ENCODE results near the gene SIMC1.
"Not testable (repeated sequence)": the region's sequence is repeated elsewhere in the genome, so short reads cannot be mapped to it uniquely, and the experiment has no call there.

SIMC1 gene

DNA sequence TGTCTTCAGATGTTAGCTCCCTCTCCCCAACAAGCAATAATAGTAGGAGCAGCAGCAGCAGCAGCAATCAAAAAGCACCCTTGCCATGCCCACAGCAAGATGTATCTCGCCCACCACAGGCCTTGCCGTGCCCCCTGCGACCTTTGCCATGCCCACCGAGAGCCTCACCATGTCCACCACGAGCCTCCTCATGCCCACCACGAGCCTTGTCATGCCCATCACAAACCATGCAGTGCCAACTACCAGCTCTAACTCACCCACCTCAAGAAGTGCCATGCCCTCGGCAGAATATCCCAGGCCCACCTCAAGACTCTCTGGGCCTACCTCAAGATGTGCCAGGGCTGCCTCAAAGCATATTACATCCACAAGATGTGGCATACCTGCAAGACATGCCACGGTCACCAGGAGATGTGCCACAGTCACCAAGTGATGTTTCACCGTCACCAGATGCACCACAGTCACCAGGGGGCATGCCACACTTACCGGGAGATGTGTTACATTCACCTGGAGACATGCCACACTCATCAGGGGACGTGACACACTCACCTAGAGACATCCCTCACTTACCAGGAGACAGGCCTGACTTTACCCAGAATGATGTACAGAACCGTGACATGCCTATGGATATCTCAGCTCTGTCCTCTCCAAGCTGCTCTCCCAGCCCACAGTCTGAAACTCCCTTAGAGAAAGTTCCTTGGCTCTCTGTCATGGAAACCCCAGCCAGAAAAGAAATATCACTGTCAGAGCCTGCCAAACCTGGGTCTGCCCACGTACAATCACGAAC, 52.0 kb downstream of the SIMC1 start:
- DNase-seq (ENCODE audit: low read depth, low spot score): not testable (repeated sequence)

DNA sequence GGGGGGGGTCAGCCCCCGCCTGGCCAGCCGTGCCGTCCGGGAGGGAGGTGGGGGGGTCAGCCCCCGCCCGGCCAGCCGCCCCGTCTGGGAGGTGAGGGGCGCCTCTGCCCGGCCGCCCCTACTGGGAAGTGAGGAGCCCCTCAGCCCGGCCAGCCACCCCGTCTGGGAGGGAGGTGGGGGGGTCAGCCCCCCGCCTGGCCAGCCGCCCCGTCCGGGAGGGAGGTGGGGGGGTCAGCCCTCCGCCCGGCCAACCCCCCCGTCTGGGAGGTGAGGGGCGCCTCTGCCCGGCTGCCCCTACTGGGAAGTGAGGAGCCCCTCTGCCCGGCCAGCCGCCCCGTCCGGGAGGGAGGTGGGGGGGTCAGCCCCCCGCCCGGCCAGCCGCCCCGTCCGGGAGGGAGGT, 67.1 kb downstream of the SIMC1 start:
- not testable (repeated sequence) for DNase-seq (ENCODE audit: low read depth, low spot score)

DNA sequence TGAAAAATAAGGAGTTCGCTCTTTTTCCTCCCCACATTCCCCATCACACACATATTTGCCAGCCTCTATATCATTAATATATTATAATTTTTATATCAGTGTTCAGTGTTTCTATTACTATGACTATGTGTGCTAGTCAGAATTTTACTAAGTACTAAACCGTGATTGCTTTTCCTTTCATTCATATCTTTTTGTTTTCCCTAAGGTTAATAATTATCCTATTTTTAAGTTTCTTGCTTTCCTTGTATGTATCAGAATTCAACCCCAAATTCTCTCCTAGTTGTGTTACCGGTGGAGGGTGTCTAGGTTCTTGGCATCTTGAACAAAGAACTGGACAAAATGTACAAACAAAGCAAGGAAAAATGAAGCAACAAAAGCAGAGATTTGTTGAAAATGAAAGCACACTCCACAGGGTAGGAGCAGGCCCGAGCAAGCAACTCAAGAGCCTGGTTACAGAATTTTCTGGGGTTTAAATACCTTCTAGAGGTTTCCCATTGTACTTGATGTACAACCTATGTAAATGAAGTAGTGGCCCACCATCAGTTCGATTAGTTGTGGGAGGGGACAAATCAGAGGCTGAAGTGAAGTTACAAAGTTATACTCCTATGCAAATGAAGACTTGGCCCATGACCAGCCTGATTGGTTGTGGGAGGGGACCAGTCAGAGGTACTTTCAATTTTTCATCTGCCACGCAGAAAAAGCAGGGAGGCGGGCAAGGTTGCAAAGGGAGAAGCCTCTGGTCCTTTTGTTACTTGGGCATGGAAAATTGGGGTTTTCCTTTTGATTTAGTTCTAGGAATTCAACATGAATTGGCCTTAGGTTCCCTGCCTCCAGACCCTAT, 79.5 kb downstream of the SIMC1 start:
- no peak for DNase-seq (ENCODE audit: low read depth, low spot score)

DNA sequence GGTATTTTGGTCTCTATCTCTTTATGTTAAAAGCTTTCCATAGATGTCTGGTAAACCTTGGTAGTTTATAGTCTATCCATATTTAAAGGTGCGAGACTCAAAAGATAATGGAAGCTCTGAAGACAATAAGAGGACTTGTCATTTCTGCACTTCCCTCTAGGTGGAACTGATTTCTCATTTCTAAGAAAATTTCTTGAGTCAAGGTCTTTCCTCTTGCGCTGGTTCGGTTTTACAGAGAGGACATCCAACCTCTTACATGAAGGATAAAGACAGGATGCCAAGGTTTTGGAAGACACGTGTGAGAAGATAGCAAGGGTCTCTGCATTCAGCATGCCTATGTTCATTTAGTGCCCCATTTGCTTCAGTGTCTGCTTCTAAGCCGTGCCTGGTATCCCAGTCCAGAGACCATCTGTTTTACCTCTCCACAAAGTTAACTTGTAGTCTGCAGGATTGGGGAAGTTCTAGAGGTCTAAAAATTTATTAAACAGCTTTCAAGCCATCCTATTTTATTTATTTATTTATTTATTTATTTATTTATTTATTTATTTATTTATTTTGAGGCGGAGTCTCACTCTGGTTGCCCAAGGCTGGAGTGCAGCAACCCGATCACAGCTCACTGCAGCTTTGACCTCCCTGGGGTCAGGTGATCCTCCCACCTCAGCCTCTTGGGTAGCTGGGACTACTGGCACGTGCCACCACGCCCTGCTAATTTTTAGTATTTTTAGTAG, 81.8 kb downstream of the SIMC1 start:
- no peak for DNase-seq (ENCODE audit: low read depth, low spot score)

DNA sequence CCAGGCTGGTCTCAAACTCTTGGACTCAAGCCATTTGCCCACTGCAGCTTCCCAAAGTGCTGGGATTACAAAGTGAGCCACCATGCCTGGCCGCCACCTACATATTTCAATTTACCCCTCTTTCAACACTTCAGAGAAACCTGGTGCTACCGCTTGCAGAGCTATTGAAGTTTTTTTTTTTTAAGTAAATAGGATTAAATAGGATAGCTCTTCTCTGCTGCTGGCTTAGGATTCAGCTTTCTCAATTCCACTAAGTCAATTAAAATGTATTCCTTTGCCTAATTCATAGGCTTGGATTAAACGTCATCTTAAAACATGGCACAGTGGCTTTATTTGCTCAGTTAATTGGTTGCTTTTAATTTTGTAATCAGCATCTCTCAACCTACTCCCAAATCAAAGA, 82.4 kb downstream of the SIMC1 start:
- DNase-seq (ENCODE audit: low read depth, low spot score): no peak

DNA sequence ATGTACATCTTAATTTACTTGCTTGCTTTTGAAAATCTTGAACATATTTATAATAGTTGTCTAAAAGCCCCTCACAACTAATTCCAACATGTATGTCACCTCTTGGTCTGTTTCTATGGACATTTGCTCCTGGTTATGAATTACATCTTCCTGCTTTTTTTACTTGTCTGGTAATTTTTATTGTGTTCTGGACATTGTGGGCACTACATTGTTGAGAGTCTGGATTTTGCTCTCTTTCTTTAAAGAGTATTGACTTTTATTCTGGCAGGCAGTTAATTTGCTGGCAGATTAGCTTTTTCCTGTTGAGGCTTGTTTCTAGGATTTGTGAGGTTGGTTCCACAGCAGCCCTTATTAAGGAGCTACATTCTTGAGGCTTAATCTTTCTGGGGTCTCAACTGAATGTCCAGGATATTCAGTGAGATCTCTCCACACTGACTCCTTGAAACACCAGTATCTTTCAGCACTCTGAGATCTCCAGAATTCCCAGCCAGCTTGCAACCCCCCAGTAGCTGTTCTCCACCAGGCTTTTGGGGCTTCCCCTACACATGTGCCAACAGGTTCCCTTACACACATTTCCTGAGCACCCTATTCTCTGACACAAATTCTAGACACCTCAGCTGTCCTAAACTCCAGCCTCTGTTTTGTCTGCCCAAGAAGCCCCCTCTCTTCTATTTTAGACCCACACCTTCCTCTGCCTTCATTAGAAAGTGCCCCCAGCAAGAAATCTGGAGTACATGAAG, 96.0 kb downstream of the SIMC1 start:
- DNase-seq (ENCODE audit: low read depth, low spot score): no peak

DNA sequence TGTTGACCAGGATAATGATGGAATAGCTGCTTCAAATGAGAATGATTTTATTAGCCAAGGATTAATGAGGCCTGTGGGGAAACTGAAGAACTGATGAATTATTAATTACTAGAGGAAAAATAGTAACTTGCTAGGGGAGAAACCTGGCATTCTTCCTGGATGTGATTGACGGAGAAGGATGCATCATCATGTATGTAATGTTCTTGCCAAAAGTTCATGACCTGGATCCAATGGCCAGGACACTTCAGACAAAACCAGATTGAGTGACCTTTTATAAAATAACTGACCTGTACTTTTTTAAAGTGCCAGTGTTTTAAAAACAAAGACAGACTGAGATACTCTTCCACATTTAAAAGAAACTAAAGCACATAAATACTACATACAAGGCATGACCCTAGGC, 99.7 kb downstream of the SIMC1 start:
- DNase-seq (ENCODE audit: low read depth, low spot score): no peak

DNA sequence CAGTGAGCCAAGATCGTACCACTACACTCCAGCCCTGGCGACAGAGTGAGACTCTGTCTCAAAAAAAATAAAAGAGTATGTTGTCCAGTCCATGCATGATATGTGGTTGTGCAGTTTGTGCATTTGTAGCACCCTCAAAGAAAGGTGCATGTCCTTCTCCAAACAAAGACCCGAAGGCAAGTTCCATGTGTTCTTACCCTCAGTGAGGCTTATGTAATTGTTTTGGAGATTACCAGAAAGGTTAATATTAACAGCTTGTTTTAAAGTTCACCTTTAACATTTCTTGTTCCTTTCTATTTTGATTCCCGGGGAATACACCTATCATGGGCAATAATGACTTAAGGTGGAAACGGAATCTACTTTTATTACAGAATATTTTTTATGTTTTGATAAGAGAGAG, 101.1 kb downstream of the SIMC1 start:
- DNase-seq (ENCODE audit: low read depth, low spot score): no peak

DNA sequence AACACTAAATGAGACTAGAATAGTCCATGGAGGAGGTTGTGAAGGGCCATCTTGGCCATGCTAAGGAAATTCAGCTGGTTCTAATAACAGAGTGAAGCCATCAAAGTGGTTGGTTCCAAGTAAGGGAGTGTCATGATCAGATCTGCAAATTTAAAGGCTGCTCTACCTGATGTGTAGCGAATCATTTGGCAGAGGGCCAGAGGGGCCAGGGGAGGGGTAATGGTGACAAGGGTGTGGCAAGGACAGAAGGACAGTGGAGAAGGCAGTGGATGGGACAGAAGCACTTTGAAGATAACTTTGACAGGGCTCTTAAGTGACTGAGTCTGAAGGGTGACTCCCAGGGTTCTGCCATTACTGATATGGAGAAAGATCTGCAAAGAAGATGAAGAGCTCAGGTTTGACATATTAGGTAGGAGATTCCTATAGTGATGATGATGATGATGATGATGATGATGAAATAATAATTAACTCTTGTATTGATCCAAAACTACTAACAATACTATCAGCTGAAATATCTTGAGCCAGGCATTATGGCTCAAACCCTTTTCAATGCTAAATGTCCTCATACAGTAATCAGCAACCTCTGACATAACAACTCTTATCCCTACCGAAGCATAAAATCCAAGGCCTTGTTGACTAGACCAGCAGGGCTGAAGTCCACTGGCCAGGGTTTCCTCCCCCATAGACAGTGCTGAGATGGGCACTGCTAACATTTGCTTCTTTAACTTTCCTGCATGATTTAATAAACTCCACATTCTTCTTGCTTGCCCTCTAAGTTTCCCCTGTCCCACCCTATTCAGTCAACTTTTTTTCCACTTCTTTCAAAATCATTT, 103.3 kb downstream of the SIMC1 start:
- DNase-seq (ENCODE audit: low read depth, low spot score): no peak

DNA sequence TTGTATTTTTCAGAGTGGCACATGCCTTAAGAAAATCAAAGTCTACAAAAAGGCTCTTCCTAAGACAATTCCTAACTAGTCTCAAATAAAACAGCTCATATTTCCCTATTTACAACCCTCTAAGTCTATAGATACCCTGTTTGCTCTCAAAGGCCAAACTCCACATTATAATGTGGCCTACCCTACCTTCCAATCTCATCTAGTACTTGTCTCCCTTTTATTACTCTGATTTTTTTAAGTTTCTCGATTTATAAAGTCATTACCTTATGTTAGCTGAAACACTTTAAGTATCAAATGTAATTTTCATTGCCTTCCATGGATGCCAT, 103.9 kb downstream of the SIMC1 start:
- DNase-seq (ENCODE audit: low read depth, low spot score): no peak

DNA sequence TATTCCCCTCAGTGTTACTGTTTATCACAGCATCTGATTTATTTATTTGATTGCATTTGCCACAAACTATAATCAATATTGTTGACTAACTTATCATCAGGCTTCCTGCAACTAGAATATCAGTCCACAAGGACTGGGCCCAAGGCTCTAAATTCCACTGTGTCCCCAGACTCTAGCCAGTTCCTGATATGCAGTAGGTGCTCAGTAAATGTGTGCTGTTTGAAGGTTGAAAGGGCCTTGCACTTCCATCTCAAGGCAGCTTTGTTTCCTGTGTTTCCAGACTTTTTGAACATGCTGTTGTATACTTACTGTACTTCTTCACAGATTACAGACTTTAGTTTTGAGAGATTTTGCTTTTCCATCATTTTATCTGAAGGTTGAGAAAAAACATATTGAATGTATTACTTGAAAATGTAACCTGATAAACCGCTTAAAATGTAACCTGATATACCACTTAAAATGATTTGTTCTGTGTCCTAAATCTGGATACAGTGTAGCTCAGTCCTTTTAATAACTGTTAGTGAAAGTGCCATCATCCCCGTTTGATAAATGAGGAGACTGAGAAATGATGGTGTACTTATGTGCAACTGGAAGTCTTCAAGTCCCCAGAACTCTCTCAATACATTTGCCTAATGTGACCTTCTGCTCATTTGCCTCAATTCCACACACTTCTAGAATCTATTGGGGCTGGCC, 104.7 kb downstream of the SIMC1 start:
- DNase-seq (ENCODE audit: low read depth, low spot score): no peak

DNA sequence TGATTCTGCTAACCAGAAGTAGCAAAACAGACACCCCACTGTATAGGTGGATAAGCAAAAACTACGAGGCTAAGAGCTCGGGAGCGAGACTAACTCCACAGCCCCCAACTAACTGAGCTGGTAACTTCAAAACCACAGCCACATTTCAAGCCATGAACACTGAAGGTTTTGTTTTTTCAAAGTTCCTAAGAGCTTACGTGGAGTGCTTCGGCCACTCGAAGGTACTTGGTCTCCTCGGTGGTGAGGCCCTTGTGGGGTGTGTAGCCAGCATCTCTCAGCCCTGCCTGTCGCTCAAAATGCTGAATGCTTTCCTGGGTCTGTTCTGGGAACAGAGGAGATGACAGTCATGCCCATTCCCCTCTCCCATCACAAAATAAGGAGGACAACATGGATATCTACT, 112.2 kb downstream of the SIMC1 start:
- no peak for DNase-seq (ENCODE audit: low read depth, low spot score)

DNA sequence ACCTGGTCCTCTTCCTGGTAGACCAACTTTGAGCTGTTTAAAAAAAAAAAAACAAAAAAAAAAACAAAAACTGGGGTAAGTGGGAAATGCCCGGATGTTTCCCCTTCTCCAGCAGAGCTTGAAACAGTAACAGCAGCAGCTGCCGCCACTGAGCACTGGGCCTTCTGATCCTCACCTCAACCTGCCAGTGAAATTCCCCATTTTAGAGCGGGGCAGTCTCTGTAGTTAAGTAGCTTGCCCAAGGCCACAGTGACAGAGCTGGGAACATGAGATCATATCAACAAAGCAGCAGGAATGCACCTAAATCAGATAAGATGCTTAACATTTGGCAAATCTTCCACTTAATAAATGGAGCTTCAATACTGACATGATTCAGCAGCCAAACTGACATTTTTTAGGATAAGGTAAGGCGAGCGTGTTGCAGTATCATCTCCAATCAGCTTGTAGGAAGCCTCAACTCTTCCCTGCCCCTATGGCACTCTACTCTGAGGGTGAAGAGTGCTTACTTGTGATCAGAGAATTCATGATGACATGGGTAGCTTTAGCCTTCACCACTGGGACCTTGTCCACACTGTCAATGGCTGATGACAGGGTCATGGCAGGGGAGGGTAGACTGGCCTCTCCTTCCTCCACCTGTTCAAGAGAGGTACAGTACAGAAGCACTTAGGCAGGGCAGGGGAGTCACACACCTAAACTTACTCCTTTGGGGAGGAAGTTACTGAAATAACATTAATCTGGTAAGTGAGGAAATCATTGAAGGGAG, 114.1 kb downstream of the SIMC1 start:
- no peak for DNase-seq (ENCODE audit: low read depth, low spot score)

DNA sequence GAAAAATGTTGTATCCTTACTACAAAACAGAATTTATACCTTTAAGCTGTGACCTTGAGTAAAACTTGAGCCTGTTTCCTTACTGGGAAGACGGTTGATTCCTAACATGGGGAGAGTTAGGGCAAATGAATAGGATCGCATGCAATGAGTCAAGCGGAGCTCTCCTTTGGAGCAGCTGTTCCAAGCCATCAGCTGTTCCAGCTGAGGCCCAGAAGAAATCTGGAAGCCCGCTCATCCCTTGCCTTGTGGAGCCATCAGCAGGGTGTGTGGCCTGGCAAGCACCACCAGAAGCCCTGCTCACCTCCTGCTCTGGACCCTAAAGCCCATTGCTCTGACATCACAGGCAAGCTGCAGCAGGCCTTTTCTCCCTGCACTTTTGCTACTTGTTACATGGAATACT, 115.3 kb downstream of the SIMC1 start:
- no peak for DNase-seq (ENCODE audit: low read depth, low spot score)

DNA sequence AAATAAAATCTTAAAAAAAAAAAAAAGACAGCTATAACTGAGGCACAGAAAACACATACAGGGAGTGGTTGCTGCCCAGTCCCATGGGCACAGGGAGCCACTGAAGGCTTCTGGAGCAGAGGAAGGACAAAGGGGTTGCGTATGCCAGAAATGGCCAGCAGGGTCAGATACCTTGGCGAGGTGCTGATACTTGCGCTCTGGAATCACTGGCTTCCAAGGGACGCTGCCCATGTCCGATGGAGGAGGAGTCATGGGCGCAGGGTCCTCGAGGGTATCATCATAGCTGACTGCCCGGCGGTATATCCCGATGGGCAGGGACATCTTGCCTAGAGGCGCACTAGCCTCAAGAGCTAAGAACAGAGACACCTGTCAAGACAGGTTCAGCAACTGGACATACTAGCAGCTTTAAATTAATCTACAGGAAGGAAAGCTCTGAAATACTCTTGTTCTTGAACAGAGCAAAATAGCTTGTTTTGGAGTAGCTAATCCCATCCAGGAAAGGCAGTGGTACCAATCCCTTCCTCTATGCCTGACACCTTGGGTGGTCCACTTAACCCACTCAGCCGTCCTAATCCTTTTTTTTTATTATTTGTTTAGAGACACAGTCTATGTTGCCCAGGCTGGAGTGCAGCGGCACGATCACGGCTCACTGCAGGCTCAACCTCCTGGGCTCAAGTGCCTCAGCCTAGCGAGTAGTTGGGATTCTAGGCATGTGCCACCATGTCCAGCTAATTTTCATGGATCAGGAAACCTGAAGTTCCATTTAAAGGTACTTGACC, 117.4 kb downstream of the SIMC1 start:
- DNase-seq (ENCODE audit: low read depth, low spot score): no peak

DNA sequence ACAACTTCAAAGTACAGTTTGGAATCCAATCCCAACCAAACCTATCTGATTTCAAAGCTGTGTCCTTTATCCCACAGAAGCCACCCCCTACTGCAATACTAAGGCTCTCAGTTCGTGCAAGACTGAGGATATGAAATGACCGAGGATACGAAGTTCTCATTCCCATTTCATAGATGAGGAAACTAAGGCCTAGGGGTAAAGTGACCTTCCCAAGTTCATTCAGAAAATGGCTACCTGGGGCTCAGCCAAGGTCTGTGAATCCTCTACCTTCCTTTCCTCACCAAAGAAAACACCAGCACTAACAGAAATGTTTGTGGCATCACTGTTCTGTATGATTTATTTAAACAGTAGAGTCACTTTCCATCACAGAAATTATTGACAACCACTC, 117.9 kb downstream of the SIMC1 start:
- no peak for DNase-seq (ENCODE audit: low read depth, low spot score)

DNA sequence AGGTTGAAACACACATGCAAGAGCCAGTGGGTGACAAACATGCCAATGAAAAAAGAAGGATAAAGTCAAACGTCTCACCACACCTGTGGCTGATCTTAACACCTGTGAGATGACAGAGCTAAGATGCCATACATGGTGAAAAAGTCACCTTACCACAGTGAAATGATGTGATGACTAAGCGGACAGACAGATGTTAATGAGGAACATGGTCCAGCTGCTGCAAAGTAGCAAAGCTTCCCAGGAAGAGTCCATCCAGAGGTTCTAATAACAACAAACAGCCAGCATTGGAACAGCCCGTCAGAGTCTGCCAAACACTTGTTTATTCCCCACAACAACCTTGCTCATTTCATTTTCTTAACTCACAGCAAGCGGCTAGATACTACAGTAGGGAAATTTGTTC, 121.4 kb downstream of the SIMC1 start:
- DNase-seq (ENCODE audit: low read depth, low spot score): no peak

DNA sequence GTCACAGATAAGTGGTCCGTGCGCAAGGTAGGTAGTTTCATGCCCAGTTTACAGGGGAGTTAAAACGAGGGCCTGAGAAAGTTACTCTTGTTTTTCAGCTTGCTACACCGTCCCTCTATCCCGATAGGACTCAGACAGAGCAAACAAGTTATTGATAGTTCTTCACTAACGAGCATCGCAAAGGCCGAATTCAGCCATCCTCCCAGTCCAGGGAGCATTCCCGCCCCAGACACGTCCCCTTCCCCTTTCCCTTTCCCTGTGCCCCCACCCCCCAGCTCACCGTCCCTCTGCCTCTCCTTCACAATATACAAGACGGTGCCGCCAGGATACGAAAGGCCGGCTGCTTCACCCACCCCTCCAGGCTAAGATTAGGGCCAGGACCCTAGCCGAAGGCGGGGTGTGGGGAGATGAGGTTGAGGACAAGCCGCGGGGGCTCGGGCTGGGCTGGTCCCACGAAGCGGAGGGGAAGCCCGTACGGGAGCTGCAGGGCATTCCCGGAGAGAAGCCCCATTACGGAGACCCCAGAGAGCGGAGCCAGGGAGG, 122.7 kb downstream of the SIMC1 start:
- DNase-seq (ENCODE audit: low read depth, low spot score): no peak

Measured in iPS DF 19.7 (cell line).